SK-N-SH treated with all-trans-retinoic acid at 6 μM for 48 hours (cell line): ENCODE data around the gene LIME1.

Source experiments
- ATAC-seq: fragments of 200-7000 bp; cut with Tn5 transposase; 3 replicates; pipeline ENCODE4 v1.9.1; 2020; ENCODE audit warnings: mild to moderate bottlenecking, moderate library complexity
- ARNTL ChIP-seq: fragments of 450-650 bp; formaldehyde crosslinking; IDR thresholded peaks from 2 replicates; pipeline ENCODE4 v1.5.0; 2020; ENCODE audit warnings: low read depth, mild to moderate bottlenecking, moderate library complexity, borderline replicate concordance
- BACH2 ChIP-seq: fragments of 250-450 bp; sonication (Bioruptor Pico); IDR thresholded peaks from 2 replicates; pipeline ENCODE4 v1.9.0; 2021; ENCODE audit warnings: mild to moderate bottlenecking, borderline replicate concordance
- CREB5 ChIP-seq: fragments of 250-450 bp; sonication (Bioruptor Pico); IDR thresholded peaks from 2 replicates; pipeline ENCODE4 v1.5.1; 2020; ENCODE audit warnings: low read depth, mild to moderate bottlenecking, moderate library complexity
- CSRNP3 ChIP-seq: fragments of 250-450 bp; sonication (Bioruptor Pico); IDR thresholded peaks from 2 replicates; pipeline ENCODE4 v1.5.1; 2021; ENCODE audit warnings: mild to moderate bottlenecking, moderate library complexity
- ESRRG ChIP-seq: fragments of 250-450 bp; sonication (Bioruptor Pico); IDR thresholded peaks from 2 replicates; pipeline ENCODE4 v1.6.1; 2021; ENCODE audit warnings: mild to moderate bottlenecking
- GLIS3 ChIP-seq: fragments of 250-450 bp; sonication (Bioruptor Pico); IDR thresholded peaks from 2 replicates; pipeline ENCODE4 v1.5.0; 2020; ENCODE audit warnings: mild to moderate bottlenecking, moderate library complexity
- ISL1 ChIP-seq: fragments of 250-450 bp; sonication (Bioruptor Pico); IDR thresholded peaks from 2 replicates; pipeline ENCODE4 v2.1.2; 2022; ENCODE audit warnings: mild to moderate bottlenecking, moderate library complexity
- OSR1 ChIP-seq: fragments of 250-450 bp; sonication (Bioruptor Pico); IDR thresholded peaks from 2 replicates; pipeline ENCODE4 v1.8.0; 2022; ENCODE audit warnings: moderate library complexity, mild to moderate bottlenecking, inconsistent platforms
- PATZ1 ChIP-seq: fragments of 250-450 bp; sonication (Bioruptor Pico); IDR thresholded peaks from 2 replicates; pipeline ENCODE4 v1.8.0; 2020; ENCODE audit warnings: mild to moderate bottlenecking, moderate library complexity, borderline replicate concordance
- POU6F1 ChIP-seq: fragments of 250-450 bp; sonication (Bioruptor Pico); IDR thresholded peaks from 2 replicates; pipeline ENCODE4 v1.8.0; 2021; ENCODE audit warnings: low read depth, mild to moderate bottlenecking, moderate library complexity, borderline replicate concordance
- PPARA ChIP-seq: fragments of 250-450 bp; sonication (Bioruptor Pico); IDR thresholded peaks from 2 replicates; pipeline ENCODE4 v1.5.0; 2020; ENCODE audit warnings: mild to moderate bottlenecking, borderline replicate concordance
- RARB ChIP-seq: fragments of 250-450 bp; sonication (Bioruptor Pico); IDR thresholded peaks from 2 replicates; pipeline ENCODE4 v1.8.0; 2021; ENCODE audit warnings: mild to moderate bottlenecking, moderate library complexity
- SNAI2 ChIP-seq: fragments of 250-450 bp; sonication (Bioruptor Pico); IDR thresholded peaks from 2 replicates; pipeline ENCODE4 v1.5.0; 2020; ENCODE audit warnings: mild to moderate bottlenecking, moderate library complexity
- TCF4 ChIP-seq: fragments of 250-450 bp; sonication (Bioruptor Pico); IDR thresholded peaks from 2 replicates; pipeline ENCODE4 v1.8.0; 2021; ENCODE audit warnings: mild to moderate bottlenecking, moderate library complexity, borderline replicate concordance
- TOX ChIP-seq: fragments of 250-450 bp; sonication (Bioruptor Pico); IDR thresholded peaks from 2 replicates; pipeline ENCODE4 v1.8.0; 2021; ENCODE audit warnings: mild to moderate bottlenecking, moderate library complexity, borderline replicate concordance
- TSHZ2 ChIP-seq: fragments of 250-450 bp; sonication (Bioruptor Pico); IDR thresholded peaks from 2 replicates; pipeline ENCODE4 v1.5.0; 2020; ENCODE audit warnings: mild to moderate bottlenecking, moderate library complexity
- ZC3H10 ChIP-seq: fragments of 250-450 bp; sonication (Bioruptor Pico); IDR thresholded peaks from 2 replicates; pipeline ENCODE4 v1.5.1; 2021; ENCODE audit warnings: mild to moderate bottlenecking, moderate library complexity
- ZFP3 ChIP-seq: fragments of 250-450 bp; sonication (Bioruptor Pico); IDR thresholded peaks from 2 replicates; pipeline ENCODE4 v1.5.0; 2020; ENCODE audit warnings: mild to moderate bottlenecking, moderate library complexity
- ZFP30 ChIP-seq: fragments of 450-650 bp; formaldehyde crosslinking; IDR thresholded peaks from 2 replicates; pipeline ENCODE4 v1.5.0; 2022; ENCODE audit warnings: mild to moderate bottlenecking, moderate library complexity
- ZNF565 ChIP-seq: fragments of 450-650 bp; formaldehyde crosslinking; conservative IDR thresholded peaks from 2 replicates; pipeline ENCODE4 v1.5.0; 2020; ENCODE audit warnings: low read depth, mild to moderate bottlenecking, moderate library complexity
- ZNF70 ChIP-seq: fragments of 450-650 bp; formaldehyde crosslinking; IDR thresholded peaks from 2 replicates; pipeline ENCODE4 v1.5.0; 2020; ENCODE audit warnings: mild to moderate bottlenecking, moderate library complexity
- ZNF8 ChIP-seq: fragments of 450-650 bp; formaldehyde crosslinking; IDR thresholded peaks from 2 replicates; pipeline ENCODE4 v1.5.0; 2020; ENCODE audit warnings: mild to moderate bottlenecking, moderate library complexity

The LIME1 gene

GRCh38 chr20:63750807-63751470 lies 14.5 kb downstream of the LIME1 start:
- TF ChIP-seq PPARA (CRISPR knock-in tag) (no peak), BACH2 (CRISPR knock-in tag) (no peak), ARNTL (no peak), ZFP3 (CRISPR knock-in tag) (no peak), TCF4 (CRISPR knock-in tag) (no peak), CSRNP3 (CRISPR knock-in tag) (no peak), POU6F1 (no peak), ZFP30 (CRISPR knock-in tag) (no peak), ZNF565 (CRISPR knock-in tag) (no peak), PATZ1 (CRISPR knock-in tag) (no peak), SNAI2 (no peak), ZC3H10 (CRISPR knock-in tag) (no peak), OSR1 (no peak), ISL1 (no peak), ZNF70 (CRISPR knock-in tag) (no peak), ESRRG (CRISPR knock-in tag) (no peak), RARB (CRISPR knock-in tag) (no peak), TOX (CRISPR knock-in tag) (no peak), TSHZ2 (no peak)
- TF ChIP-seq, all 23 proteins: peak for 0
- ATAC-seq = no peak

- TF ChIP-seq RARB (CRISPR knock-in tag) (no peak), SNAI2 (no peak)
- ATAC-seq = no peak
Measured at GRCh38 chr20:63751471-63752271, 15.2 kb downstream of the LIME1 start.

- ATAC-seq = no peak
- TF ChIP-seq SNAI2 (no peak), ZNF70 (CRISPR knock-in tag) (no peak)
Measured at GRCh38 chr20:63752411-63753101, 16.1 kb downstream of the LIME1 start.

- ATAC-seq = no peak
- TF ChIP-seq ZNF565 (CRISPR knock-in tag) (no peak), PPARA (CRISPR knock-in tag) (no peak), ZC3H10 (CRISPR knock-in tag) (no peak), BACH2 (CRISPR knock-in tag) (no peak), GLIS3 (CRISPR knock-in tag) (no peak), ARNTL (no peak), SNAI2 (no peak), TCF4 (CRISPR knock-in tag) (no peak), OSR1 (no peak), CSRNP3 (CRISPR knock-in tag) (no peak), ZNF8 (CRISPR knock-in tag) (no peak), CREB5 (no peak)
Measured at GRCh38 chr20:63753381-63753780, 16.9 kb downstream of the LIME1 start.
